A549 (cell line): Measurements from ENCODE around the gene ST6GALNAC2. TPM values are rescaled to one million over a fixed set of nuclear protein-coding genes. Genes with fewer than 3 reads are reported as not detected.

ENCODE experiments used
- ATAC-seq, 2 experiments: fragments of 200-7000 bp in 1 of 2; fragments of >200 bp in 1 of 2; cut with Nextera tagmentation in 1 of 2; cut with Tn5 transposase in 1 of 2; 3 replicates each; pipeline versions ENCODE4 v1.8.0 to v1.9.1; 2018 to 2020; ENCODE audit warnings: mild to moderate bottlenecking in 1 of 2, moderate library complexity in 1 of 2
- CTCF ChIA-PET: fragments of 300-600 bp; sonication (Branson Sonifier 250); formaldehyde crosslinking; extraction: SDS; loops from one replicate; lab custom pipeline; 2021; ENCODE audit warnings: antibody characterized with exemption, inconsistent platforms; lab: Yijun Ruan, JAX
- POLR2A ChIA-PET: fragments of 350-600 bp; formaldehyde crosslinking; extraction: SDS; loops from one replicate; lab custom pipeline; 2021; ENCODE audit warnings: antibody characterized with exemption, inconsistent platforms; lab: Yijun Ruan, JAX
- DNase-seq, 2 experiments: peaks; one replicate each; pipeline versions ENCODE4 v3.0.0 to v3.0.0-alpha.2; 2011 to 2016; ENCODE audit warnings: low read depth in 1 of 2, low spot score in 1 of 2
- FAIRE-seq: peaks from 2 replicates; lab custom pipeline; 2011; peaks lifted over from hg19 to GRCh38; lab: Jason Lieb, UNC
- H3K27ac ChIP-seq, 2 experiments: fragments of >200 bp; sonication (Bioruptor Twin); formaldehyde crosslinking; 3 replicates each; pipeline ENCODE4 v1.5.1; 2016 to 2017
- H3K4me1 ChIP-seq: fragments of >200 bp; sonication (Bioruptor Twin); formaldehyde crosslinking; 3 replicates; pipeline ENCODE4 v1.6.1; 2016
- H3K4me2 ChIP-seq: fragments of >200 bp; sonication (Bioruptor Twin); formaldehyde crosslinking; 3 replicates; pipeline ENCODE4 v1.6.1; 2016
- H3K4me3 ChIP-seq: fragments of >200 bp; sonication (Bioruptor Twin); formaldehyde crosslinking; 3 replicates; pipeline ENCODE4 v1.5.1; 2016
- H3K9me3 ChIP-seq: fragments of >200 bp; sonication (Bioruptor Twin); formaldehyde crosslinking; 3 replicates; pipeline ENCODE4 v1.6.1; 2016
- CHD2 ChIP-seq: fragments of 150-350 bp; IDR thresholded peaks from 2 replicates; pipeline ENCODE4 v1.6.1; 2014; ENCODE audit warnings: low read length; ENCODE audit not compliant: partially characterized antibody
- CTCF ChIP-seq: fragments of >200 bp; sonication (Bioruptor Twin); formaldehyde crosslinking; IDR thresholded peaks from 3 replicates; pipeline ENCODE4 v1.5.1; 2016
- HES2 ChIP-seq: fragments of >200 bp; sonication (Bioruptor Twin); formaldehyde crosslinking; IDR thresholded peaks from 2 replicates; pipeline ENCODE4 v1.6.1; 2016
- JUN ChIP-seq, 2 experiments: fragments of >200 bp; sonication (Bioruptor Twin); formaldehyde crosslinking; IDR thresholded peaks; 2 replicates in 1 of 2; 3 replicates in 1 of 2; pipeline ENCODE4 v1.6.1; 2016 to 2017
- KDM1A ChIP-seq: fragments of 200-600 bp; sonication (generic); IDR thresholded peaks from 2 replicates; pipeline ENCODE4 v1.6.1; 2016; ENCODE audit warnings: low read depth, mild to moderate bottlenecking
- MAX ChIP-seq: IDR thresholded peaks from 2 replicates; pipeline ENCODE4 v1.6.1; 2012
- NFE2L2 ChIP-seq: fragments of 150-350 bp; conservative IDR thresholded peaks from 2 replicates; pipeline ENCODE4 v1.6.1; 2014; ENCODE audit warnings: low read length
- PBX3 ChIP-seq: IDR thresholded peaks from 2 replicates; pipeline ENCODE4 v1.6.1; 2012
- RAD21 ChIP-seq, 2 experiments: fragments of >200 bp in 1 of 2; sonication (Bioruptor Twin) in 1 of 2; formaldehyde crosslinking in 1 of 2; IDR thresholded peaks in 1 of 2; conservative IDR thresholded peaks in 1 of 2; 2 replicates in 1 of 2; 3 replicates in 1 of 2; pipeline ENCODE4 v1.6.1; 2012 to 2018; ENCODE audit warnings: inconsistent platforms in 1 of 2
- RNF2 ChIP-seq: fragments of 200-600 bp; sonication (generic); IDR thresholded peaks from 2 replicates; pipeline ENCODE4 v1.6.1; 2016; ENCODE audit warnings: low read depth, mild to moderate bottlenecking, antibody characterized with exemption, moderate library complexity, borderline replicate concordance
- SMC3 ChIP-seq: fragments of >200 bp; sonication (Bioruptor Twin); formaldehyde crosslinking; IDR thresholded peaks from 3 replicates; pipeline ENCODE4 v1.6.1; 2018; ENCODE audit warnings: inconsistent platforms
- TP53 ChIP-seq: fragments of 250-450 bp; sonication (Bioruptor Pico); IDR thresholded peaks from 2 replicates; pipeline ENCODE4 v1.5.0; 2021; ENCODE audit warnings: mild to moderate bottlenecking, moderate library complexity
- WGBS: methylation state at CpG from one replicate; pipeline ENCODE4 v1.1.6; 2017; ENCODE audit errors: missing lambda C conversion rate; 5-methylcytosine and 5-hydroxymethylcytosine counted together
- polyA minus RNA-seq: library from RNA; depleted of rRNA, polyadenylated mRNA; stranded (reverse); fragments of >200 nt; gene quantifications from 2 replicates; pipeline ENCODE4 v1.2.3, GENCODE V29; 2011; rRNA and poly(A)+ RNA removed
- polyA plus RNA-seq, 4 experiments: library from polyadenylated mRNA; depleted of rRNA in 3 of 4; stranded (reverse); fragments of >200 nt; fragmentation: RNase III in 1 of 4; extraction: RNeasy Plus Mini Kit Qiagen cat#74134 plus additional on column Dnase treatment in 1 of 4; gene quantifications; 2 replicates in 3 of 4; 3 replicates in 1 of 4; pipeline ENCODE4 v1.2.3, GENCODE V29; 2011 to 2017
- TF ChIP-seq, protein P1 (sequence below): IDR thresholded peaks from 2 replicates; pipeline ENCODE4 v1.6.1; 2012; ENCODE audit warnings: low read depth, borderline replicate concordance
- TF ChIP-seq, protein P2 (sequence below): fragments of 200-600 bp; sonication (generic); IDR thresholded peaks from 2 replicates; pipeline ENCODE4 v1.6.1; 2016; ENCODE audit warnings: antibody characterized with exemption, mild to moderate bottlenecking, moderate library complexity

ST6GALNAC2 gene
- polyA plus RNA-seq (2011; rRNA removed): 0.74 and 0.78 TPM in 2 replicates
- 0.16 and 0.44 TPM in 2 replicates for polyA plus RNA-seq (2012; cell fraction: cytosol; rRNA removed)
- 0.26 and 0.36 TPM in 2 replicates for polyA plus RNA-seq (2012; cell fraction: nucleus; rRNA removed)
- polyA plus RNA-seq (2017; fragmentation: RNase III; extraction: RNeasy Plus Mini Kit Qiagen cat#74134 plus additional on column Dnase treatment): 0.30 to 0.59 TPM (median 0.41 TPM) in 3 replicates
- polyA minus RNA-seq: 0.25 and 0.58 TPM in 2 replicates

DNA sequence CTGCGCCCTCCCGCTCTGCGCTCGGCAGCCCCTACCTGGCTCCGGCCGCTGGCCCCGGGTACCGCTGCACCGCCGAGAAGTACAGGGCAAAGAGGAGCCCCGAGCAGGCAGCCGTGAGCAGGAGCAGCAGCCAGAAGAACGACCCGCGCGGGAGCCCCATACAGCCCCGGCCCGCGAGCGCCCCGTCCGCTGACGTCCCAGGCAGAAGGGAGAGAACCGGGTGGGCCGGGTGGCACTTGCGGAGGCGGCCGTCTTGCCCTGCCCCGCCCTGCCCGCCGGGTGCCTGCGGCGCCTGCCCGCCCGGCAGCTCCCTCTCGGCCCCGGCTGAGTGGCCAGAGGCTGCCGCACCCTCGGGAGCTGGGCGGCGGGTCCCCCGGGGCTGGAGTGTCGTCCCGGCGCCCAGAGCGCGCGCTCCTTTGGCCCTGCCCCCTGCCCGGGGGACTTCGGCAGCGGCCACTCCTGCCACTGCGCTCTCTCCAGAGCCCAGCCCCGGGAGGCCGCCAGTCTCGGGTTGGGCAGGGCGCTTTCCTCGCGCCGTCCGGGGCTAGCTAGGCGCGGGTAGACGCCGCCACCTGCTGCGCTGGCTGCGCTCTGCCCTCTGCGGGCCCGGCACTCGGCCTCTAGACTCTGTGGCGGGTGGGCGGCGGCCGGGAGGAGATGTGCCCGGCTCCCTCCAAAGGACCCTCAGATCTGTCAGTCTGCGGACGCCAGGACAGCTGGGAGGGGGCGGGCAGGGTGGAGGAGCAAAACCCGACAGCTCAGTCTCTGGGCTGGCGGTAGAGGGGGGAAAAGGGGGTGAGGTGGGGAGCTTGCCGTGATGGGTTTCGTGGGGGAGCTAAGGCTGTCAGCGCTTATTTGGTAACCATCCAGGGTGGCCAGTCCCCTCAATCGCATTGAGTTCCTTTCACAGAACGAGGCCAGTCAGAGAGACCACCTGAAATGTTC lies at the start of gene ST6GALNAC2:
TSS of gene ST6GALNAC2 (minus strand) at position 212 of the 945 bp plus-strand sequence. CDS start at position 160, 52 bp downstream.
- 0 out of 3 replicates have a peak, but pooled peaks cover 3% of the 10 kb centered on the region for H3K4me1 ChIP-seq
- 15% methylated on average over 13 of the region's 84 CpGs for WGBS
- ChIA-PET CTCF (interaction anchor here (1.0 to 7.0 kb wide), 24 partner anchors 8 to 133 kb away, joined by 3 to 50 read pairs (median 6); no protein-coding TSS in a partner anchor), POLR2A (interaction anchor here (0.6 to 2.0 kb wide), 4 partner anchors 28 to 197 kb away, joined by 3 to 7 read pairs (median 4); no protein-coding TSS in a partner anchor)
- peak; percentile 59 to 70 for DNase-seq
- no peak for TF ChIP-seq NFE2L2
- TF ChIP-seq, protein P1, sequence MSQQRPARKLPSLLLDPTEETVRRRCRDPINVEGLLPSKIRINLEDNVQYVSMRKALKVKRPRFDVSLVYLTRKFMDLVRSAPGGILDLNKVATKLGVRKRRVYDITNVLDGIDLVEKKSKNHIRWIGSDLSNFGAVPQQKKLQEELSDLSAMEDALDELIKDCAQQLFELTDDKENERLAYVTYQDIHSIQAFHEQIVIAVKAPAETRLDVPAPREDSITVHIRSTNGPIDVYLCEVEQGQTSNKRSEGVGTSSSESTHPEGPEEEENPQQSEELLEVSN: peak; percentile 54; the same call in 1 of the 2 replicates
- no peak for TF ChIP-seq TP53 (CRISPR knock-in tag)
- no peak for TF ChIP-seq PBX3
- 0 out of 2 replicates have a peak, but pooled peaks have one; percentile 34 for TF ChIP-seq RNF2
- peak in 1 of 2 experiments; percentile 48; a peak in 1 of 5 replicates for TF ChIP-seq JUN (IDR thresholded peaks at IDR 0.05)
- no peak for TF ChIP-seq KDM1A
- TF ChIP-seq MAX: peak; percentile 42; the same call in 1 of the 2 replicates
- TF ChIP-seq CTCF: peak; percentile 25; the same call in 2 of the 3 replicates
- TF ChIP-seq CHD2: no peak
- peak; percentile 44; the same call in 1 of the 3 replicates for TF ChIP-seq SMC3
- TF ChIP-seq, protein P2, sequence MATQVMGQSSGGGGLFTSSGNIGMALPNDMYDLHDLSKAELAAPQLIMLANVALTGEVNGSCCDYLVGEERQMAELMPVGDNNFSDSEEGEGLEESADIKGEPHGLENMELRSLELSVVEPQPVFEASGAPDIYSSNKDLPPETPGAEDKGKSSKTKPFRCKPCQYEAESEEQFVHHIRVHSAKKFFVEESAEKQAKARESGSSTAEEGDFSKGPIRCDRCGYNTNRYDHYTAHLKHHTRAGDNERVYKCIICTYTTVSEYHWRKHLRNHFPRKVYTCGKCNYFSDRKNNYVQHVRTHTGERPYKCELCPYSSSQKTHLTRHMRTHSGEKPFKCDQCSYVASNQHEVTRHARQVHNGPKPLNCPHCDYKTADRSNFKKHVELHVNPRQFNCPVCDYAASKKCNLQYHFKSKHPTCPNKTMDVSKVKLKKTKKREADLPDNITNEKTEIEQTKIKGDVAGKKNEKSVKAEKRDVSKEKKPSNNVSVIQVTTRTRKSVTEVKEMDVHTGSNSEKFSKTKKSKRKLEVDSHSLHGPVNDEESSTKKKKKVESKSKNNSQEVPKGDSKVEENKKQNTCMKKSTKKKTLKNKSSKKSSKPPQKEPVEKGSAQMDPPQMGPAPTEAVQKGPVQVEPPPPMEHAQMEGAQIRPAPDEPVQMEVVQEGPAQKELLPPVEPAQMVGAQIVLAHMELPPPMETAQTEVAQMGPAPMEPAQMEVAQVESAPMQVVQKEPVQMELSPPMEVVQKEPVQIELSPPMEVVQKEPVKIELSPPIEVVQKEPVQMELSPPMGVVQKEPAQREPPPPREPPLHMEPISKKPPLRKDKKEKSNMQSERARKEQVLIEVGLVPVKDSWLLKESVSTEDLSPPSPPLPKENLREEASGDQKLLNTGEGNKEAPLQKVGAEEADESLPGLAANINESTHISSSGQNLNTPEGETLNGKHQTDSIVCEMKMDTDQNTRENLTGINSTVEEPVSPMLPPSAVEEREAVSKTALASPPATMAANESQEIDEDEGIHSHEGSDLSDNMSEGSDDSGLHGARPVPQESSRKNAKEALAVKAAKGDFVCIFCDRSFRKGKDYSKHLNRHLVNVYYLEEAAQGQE: no peak
- TF ChIP-seq HES2: no peak
- peak; percentile 33 to 59; a peak in 4 of 5 replicates for TF ChIP-seq RAD21 (conservative IDR thresholded peaks at IDR 0.05 in 1 of 2, IDR thresholded peaks at IDR 0.05 in 1 of 2)
- peak; percentile 84 to 92 for ATAC-seq
- H3K27ac ChIP-seq: peak within 1 kb of the TSS; percentile 76 to 89
- H3K4me3 ChIP-seq: peak within 1 kb of the TSS; percentile 64
- peak within 1 kb of the TSS; percentile 99 for H3K4me2 ChIP-seq
- FAIRE-seq: no peak
- H3K9me3 ChIP-seq: no peaks in the 10 kb centered on the region
